Lower lobe of right lung (tissue), 2 donors: ENCODE results near the gene LAMA5. TPM values are rescaled to one million over a fixed set of nuclear protein-coding genes. Genes with fewer than 3 reads are reported as not detected.

Experiments used
- ATAC-seq, 2 donors: fragments of 200-7000 bp; cut with Tn5 transposase; one replicate each; pipeline ENCODE4 v1.9.1; 2020 to 2022; ENCODE audit warnings: mild to moderate bottlenecking in 2 of 2, moderate library complexity in 2 of 2
- DNase-seq: peaks from one replicate; pipeline ENCODE4 v3.0.0-alpha.2; 2020
- H3K27ac ChIP-seq: fragments of 200-600 bp; one replicate; pipeline ENCODE4 v1.8.0; 2022
- H3K27me3 ChIP-seq: fragments of 200-600 bp; one replicate; pipeline ENCODE4 v1.8.0; 2022; ENCODE audit warnings: low read depth
- H3K36me3 ChIP-seq: fragments of 200-600 bp; one replicate; pipeline ENCODE4 v1.8.0; 2022; ENCODE audit warnings: mild to moderate bottlenecking
- H3K4me1 ChIP-seq: fragments of 200-600 bp; one replicate; pipeline ENCODE4 v1.8.0; 2022
- H3K4me3 ChIP-seq: fragments of 200-600 bp; one replicate; pipeline ENCODE4 v1.8.0; 2022; ENCODE audit warnings: mild to moderate bottlenecking
- H3K9me3 ChIP-seq: fragments of 200-600 bp; one replicate; pipeline ENCODE4 v1.8.0; 2022
- intact Hi-C: fragments of 100-400 bp; cut with DNase I; formaldehyde crosslinking; loops from one replicate; pipeline ENCODE4 v1.11.0; 2022
- total RNA-seq: library from RNA; stranded (reverse); fragmentation: NEBNext Ultra II Directional; extraction: Animal tissue kit (Norgen Biotek cat#: 25700); gene quantifications from one replicate; pipeline ENCODE4 v1.2.1, GENCODE V29; 2021
- TF ChIP-seq, protein P1 (sequence below): fragments of 200-600 bp; IDR thresholded peaks from one replicate; pipeline ENCODE4 v1.8.0; 2022; ENCODE audit warnings: antibody characterized with exemption, mild to moderate bottlenecking
- donor health status: DM: no; HTN: yes; CAD: no; lungs with severe emphysema.

The LAMA5 gene
- total RNA-seq, 1 donor from 2014 or later: 282 TPM

DNA sequence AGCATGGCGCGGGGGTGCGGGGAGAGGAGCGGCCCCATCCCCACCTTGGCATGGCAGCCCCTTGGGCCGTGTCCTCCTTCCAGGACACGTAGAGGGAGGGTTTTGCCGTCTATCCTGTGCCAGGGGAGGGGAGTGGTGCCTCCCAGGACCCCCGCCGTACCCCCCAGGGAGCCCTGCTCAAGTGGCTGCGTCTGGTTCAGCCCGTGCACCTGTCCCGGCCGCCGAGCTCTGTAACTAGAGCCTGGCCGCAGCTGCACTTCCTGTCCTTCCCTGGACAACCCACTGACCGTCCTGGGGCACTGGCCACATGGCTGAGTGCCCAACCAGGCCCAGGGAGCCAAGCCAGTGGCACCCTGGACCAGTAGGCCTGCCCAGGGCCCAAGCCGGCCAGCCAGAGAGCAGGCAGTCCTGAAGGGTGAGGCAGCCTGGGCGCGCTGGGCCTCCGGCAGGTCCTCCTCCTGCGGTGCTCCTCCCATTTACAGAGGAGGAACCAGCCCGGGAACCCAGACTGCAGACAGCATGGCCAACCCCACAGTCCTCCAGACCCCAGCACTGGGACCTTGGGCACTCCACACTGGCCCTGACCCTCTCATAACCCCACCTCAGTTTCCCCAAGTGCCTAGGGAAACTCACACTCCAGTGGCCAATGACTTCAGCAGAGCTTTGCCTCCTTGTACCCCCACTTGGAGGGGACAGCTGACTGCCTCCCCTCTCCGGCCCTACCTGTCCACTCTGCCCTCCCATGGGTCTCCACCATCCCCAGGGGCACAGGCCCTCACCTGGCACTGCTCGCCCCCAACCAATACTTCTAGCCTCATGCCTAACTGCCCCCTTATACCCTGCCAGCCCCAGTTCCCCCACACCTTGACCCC, 8.7 kb downstream of the LAMA5 start:
- TF ChIP-seq, protein P1, sequence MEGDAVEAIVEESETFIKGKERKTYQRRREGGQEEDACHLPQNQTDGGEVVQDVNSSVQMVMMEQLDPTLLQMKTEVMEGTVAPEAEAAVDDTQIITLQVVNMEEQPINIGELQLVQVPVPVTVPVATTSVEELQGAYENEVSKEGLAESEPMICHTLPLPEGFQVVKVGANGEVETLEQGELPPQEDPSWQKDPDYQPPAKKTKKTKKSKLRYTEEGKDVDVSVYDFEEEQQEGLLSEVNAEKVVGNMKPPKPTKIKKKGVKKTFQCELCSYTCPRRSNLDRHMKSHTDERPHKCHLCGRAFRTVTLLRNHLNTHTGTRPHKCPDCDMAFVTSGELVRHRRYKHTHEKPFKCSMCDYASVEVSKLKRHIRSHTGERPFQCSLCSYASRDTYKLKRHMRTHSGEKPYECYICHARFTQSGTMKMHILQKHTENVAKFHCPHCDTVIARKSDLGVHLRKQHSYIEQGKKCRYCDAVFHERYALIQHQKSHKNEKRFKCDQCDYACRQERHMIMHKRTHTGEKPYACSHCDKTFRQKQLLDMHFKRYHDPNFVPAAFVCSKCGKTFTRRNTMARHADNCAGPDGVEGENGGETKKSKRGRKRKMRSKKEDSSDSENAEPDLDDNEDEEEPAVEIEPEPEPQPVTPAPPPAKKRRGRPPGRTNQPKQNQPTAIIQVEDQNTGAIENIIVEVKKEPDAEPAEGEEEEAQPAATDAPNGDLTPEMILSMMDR: no peak
- Histone ChIP-seq H3K36me3 (peaks cover 8% of the 10 kb centered on the region), H3K4me3 (peak overlapping the region; percentile 38), H3K9me3 (no peaks in the 10 kb centered on the region), H3K27me3 (no peaks in the 10 kb centered on the region), H3K4me1 (peaks cover 90% of the 10 kb centered on the region), H3K27ac (peak overlapping the region; percentile 90)
- ATAC-seq: peak; percentile 7
- DNase-seq: no peak
- intact Hi-C loops: no loop called here

DNA sequence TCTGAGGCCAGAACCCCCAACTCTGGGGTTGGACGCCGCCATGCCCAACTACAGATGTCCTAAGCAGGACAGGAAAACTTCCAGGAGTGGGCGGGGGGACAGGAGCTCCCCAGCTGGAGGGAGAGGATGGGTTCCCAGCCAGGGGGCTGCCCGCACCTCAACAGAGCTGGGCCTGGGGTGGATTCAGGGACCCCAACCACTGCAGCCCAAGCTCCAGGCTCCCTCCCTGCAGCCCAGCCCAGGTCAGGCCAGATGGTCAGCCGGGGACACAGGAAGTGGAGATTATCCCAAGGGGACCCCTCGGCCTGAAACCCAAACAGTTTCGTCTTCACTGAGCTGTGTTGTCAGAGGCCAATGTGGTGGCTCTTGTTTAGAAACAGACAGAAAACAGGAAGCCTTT, 9.4 kb downstream of the LAMA5 start:
- DNase-seq: no peak
- peak overlapping the region; percentile 90 for H3K27ac ChIP-seq
- TF ChIP-seq, protein P1: no peak

DNA sequence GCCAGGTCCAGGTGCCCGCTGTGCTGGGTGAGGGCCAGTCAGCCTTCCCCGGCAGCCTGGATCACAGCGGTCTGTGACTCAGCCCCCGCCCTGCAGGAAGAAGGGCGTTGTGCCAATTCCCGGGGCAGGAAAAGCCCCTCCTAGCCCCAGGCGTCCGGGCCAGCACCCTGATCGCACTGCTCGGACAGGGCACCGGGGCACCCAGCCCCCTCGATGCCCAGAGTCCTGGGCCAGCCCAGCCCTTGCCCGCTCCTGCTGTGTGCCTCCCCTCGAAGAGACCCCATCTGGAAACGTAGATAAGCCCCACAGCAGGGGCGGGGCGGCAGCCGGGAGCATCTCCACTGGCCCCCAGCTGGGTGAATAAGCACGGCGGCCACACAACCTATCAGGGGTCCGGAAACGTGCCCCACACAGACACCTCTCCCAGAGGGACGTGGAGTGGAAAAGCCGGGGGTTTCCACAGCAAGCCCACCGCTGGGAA, 9.9 kb downstream of the LAMA5 start:
- TF ChIP-seq, protein P1: no peak
- peaks cover 81% of the 10 kb centered on the region for H3K4me1 ChIP-seq
- ATAC-seq: peak in 1 of 2 donors; percentile 11
- intact Hi-C loops: no loop called here
- H3K27me3 ChIP-seq: no peaks in the 10 kb centered on the region
- no peak for DNase-seq
- peaks cover 19% of the 10 kb centered on the region for H3K36me3 ChIP-seq
- peak overlapping the region; percentile 90 for H3K27ac ChIP-seq
- H3K9me3 ChIP-seq: no peaks in the 10 kb centered on the region
- peak overlapping the region; percentile 38 for H3K4me3 ChIP-seq

More for the DNA sequence above, 9.4 kb downstream of the LAMA5 start:
- H3K36me3 ChIP-seq: peaks cover 16% of the 10 kb centered on the region
- peak overlapping the region; percentile 38 for H3K4me3 ChIP-seq
- intact Hi-C loops: no loop called here
- no peaks in the 10 kb centered on the region for H3K27me3 ChIP-seq
- no peak for ATAC-seq
- no peaks in the 10 kb centered on the region for H3K9me3 ChIP-seq
- H3K4me1 ChIP-seq: peaks cover 86% of the 10 kb centered on the region

DNA sequence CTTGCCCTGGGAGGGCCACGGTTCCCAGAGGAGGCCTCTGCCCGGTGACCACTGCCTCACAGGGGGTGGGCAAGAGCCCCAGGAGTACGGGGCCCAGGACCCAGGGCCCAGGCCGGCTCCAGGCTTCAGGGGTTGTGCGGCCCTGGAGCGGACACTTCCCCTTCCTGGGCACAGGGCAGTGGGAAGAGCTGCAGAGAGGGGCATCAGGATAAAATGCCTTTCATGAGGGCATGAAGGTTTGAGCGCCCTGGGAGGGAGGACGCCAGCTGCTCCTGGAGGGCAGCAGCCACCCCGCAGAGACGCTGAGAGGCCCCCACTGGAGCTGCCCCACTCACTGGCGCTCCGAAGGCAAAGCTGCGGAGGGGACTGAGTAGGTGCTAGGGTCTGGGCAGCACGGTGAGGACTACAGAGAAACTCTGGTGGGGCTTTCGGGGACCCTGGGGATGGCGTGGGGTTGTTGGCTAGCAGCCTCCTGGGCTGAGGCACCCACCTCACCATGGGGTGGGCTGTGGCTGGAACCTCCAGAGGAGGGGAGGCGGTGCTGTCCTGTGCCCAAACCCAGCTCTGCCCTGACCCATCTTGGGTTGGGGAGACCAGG, 10.4 kb downstream of the LAMA5 start:
- intact Hi-C loops: no loop called here
- H3K4me3 ChIP-seq: peak overlapping the region; percentile 38
- H3K4me1 ChIP-seq: peaks cover 76% of the 10 kb centered on the region
- DNase-seq (no peak), ATAC-seq (no peak)
- H3K27me3 ChIP-seq: no peaks in the 10 kb centered on the region
- no peaks in the 10 kb centered on the region for H3K9me3 ChIP-seq
- H3K36me3 ChIP-seq: peaks cover 20% of the 10 kb centered on the region
- peak overlapping the region; percentile 90 for H3K27ac ChIP-seq
- TF ChIP-seq, protein P1: no peak

DNA sequence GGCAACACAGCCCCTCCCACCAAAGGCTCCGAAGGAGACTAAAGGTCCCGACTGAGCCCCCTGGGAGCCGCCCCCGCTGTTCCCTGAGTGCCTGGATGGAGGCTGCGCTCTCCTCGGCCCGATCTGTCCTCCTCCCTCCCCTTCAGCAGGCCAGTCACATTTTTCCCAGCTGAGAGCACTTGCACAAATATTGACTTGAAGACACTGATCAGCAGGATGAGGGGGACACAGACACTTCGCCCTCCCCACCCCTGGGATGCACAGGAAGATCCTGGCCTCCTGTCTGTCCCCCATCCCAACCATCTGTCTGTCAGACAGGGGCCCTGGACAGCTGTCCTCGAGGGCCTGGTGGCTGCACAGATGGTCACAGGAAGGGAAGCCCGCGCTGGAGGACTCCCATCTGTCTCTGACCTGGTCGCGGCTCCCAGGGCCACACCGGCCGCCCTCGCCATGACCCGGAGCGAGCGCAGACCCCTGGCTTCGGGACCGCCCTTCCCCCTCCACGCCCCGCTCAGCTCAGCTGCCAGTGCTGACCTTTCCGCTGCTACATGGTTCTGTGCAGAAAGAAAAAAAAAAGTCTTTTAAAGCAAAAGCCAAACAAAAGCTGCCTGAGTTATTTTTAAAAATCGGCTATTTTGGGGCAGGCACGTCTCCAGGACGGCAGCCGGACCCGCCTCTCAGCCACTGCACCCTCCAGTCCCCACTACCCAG, 11.1 kb downstream of the LAMA5 start:
- DNase-seq (no peak), ATAC-seq (no peak)
- TF ChIP-seq, protein P1: no peak
- H3K4me3 ChIP-seq: peak overlapping the region; percentile 38
- H3K4me1 ChIP-seq: peaks cover 69% of the 10 kb centered on the region
- H3K9me3 ChIP-seq: no peaks in the 10 kb centered on the region
- H3K27ac ChIP-seq: peak overlapping the region; percentile 90
- peaks cover 27% of the 10 kb centered on the region for H3K36me3 ChIP-seq
- H3K27me3 ChIP-seq: no peaks in the 10 kb centered on the region
- intact Hi-C loops: no loop called here
